NCI-H187 treated with DMSO at 0.1 percent for 48 hours (cell line): ENCODE measurements around the gene QSER1.
"Not testable (repeated sequence)": the region's sequence is repeated elsewhere in the genome, so short reads cannot be mapped to it uniquely, and the experiment has no call there.

ENCODE experiments used
- DNase-seq: peaks from one replicate; lab custom pipeline; 2025; lab: John Stamatoyannopoulos, UW

The QSER1 gene

DNA sequence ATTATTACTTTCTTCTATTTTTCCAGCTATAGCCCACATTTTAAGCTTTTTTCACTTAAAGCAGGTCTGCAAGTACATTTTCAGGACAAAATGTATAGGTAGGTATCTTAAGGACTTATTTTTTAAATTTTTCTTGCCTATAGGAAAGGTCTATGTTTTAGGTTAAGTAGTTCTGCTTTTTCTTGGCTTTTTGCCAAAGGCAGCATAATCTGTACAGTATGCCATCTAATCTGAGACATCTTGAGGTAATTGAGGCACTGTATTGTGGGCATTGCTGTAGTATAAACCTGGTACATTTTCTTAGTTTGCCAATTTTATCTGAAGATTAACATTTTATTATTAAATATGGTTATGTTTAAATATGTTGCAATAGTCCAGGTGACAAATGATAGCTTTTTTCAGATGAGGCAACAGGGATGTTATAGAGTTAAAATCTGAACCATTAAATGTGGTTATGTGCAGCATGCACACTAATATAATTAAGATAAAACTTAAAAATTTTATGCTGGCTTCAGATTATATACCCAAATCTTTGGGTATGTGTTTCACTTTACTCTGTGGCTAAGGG is 42.9 kb downstream of the QSER1 start:
- DNase-seq = no peak

DNA sequence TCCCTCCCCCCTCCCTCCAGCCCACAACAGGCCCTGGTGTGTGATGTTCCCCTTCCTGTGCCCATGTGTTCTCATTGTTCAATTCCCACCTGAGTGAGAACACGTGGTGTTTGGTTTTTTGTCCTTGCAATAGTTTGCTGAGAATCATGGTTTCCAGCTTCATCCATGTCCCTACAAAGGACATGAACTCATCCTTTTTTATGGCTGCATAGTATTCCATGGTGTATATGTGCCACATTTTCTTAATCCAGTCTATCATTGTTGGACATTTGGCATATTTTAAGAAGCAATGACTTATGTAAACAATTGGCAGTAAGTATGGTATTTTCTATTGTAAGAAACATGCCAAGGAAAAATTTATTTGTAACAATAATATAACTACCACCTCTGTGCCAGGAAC is 43.6 kb downstream of the QSER1 start:
- not testable (repeated sequence) for DNase-seq

GRCh38 chr11:32937283-32937682 is 44.7 kb downstream of the QSER1 start:
- DNase-seq = not testable (repeated sequence)

DNA sequence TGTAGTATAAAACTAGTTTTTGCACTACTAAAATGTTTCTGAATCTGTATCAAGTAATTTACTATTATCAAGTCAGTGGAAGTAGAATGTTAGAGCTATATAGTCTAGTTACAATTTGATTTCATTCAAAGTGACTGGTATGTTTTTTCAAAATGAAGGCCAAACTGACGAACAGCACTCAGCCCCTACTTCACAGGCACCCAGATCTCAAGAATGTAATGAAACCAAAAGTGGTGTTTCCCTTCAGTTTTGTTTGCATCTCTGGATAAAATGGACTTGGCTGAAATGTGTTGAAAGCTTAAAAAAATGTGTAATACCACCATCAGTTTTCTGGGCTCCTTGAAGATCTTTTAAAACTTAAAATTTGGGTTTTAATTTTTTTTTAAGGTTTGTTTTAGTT is 46.4 kb downstream of the QSER1 start:
- no peak for DNase-seq

GRCh38 chr11:32939866-32940265 is 47.3 kb downstream of the QSER1 start:
- DNase-seq = no peak

- no peak for DNase-seq
Observed at GRCh38 chr11:32940865-32941264, 48.3 kb downstream of the QSER1 start.

- DNase-seq = no peak
Observed at GRCh38 chr11:32947978-32948377, 55.4 kb downstream of the QSER1 start.

DNA sequence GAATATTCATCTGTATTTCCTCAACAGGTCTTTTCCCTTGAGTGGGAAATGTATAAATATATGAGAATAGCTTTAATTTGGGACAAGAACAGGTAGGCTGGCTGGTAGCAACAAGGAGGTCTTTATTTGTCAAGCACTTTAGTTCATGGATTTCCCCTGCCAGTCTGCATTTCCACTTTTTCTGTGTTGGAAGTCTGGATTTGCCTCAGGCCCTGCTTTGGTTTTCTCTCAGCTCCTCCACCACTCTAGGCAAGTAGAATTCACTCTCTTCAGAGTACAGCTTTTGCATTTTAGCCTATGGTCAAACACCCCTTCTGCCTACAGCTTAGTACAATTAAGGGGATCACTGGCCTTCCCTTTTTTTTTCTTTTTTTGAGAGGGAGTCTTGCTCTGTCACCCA is 57.1 kb downstream of the QSER1 start:
- DNase-seq = no peak

DNA sequence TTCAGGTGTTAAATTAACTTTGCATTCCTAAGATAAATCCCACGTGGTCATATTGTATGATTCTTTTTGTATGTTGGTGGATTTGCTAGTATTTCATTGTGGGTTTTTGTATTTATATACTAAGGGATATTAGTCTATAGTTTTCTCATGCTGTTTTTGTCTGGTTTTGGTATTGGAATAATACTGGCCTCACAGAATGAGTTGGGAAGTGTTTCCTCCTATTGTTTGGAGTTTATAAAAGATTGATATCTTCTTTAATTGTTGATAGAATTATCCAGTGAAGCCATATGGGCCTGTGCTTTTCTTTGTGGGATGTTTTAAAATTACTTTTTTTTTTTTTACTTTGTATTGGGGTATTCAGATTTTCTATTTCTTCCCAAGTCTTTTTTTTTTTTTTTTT is 59.8 kb downstream of the QSER1 start:
- DNase-seq = no peak

GRCh38 chr11:32953700-32954099 is 61.1 kb downstream of the QSER1 start:
- DNase-seq = no peak

GRCh38 chr11:32960553-32961164 is 68.0 kb downstream of the QSER1 start:
- no peak for DNase-seq

DNA sequence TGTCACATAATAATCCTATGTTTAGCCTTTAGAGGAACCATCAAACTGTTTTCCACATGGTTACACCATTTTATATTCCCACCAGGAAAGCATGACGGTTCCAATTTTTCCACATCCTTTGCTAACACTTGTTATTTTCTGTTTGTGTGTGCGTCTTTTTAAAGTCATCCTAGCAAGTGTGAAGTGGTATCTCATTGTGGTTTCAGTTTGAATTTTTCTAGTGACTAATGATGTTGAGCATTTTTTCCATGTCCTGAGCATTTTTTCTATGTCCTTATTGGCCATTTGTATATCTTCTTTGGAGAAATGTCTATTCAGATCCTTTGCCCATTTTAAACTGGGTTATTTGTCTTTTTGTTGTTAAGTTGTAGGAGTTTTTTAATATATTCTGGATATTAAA is 69.4 kb downstream of the QSER1 start:
- no peak for DNase-seq

DNA sequence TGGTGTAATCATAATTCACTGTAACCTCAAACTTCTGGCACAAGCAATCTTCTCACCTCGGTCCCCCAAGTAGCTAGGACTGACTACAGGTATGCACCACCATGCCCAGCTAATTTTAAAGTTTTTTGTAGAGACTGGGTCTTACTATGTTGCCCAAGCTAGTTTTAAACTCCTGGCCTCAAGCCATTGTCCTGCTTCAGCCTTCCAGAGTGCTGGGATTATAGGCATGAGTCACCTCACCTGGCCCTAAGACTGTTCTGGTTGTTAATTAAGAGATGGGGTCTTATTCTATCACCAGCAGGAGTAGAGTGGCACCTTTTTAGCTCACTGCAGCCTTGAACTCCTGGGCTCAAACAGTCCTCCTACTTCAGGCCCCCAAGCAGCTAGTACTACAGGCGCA is 71.1 kb downstream of the QSER1 start:
- no peak for DNase-seq

DNA sequence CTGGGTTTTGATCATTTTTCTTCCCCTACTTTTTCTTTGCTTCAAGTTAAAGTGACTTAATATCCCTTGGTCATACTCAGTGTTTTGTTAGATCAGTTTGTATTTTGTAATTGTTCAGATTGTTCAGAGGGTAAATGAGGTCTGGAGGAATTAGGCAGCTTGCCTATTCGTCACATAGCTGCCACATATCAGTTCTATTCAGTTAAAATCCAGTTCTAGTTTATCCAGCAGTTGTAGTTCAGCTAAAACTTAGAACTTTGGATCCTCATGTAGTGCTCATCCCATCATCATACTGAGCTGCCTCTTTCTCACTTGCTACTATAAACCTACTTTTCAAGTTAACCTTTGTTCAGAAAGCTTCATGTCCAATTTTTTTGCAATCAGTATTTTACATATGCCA is 75.9 kb downstream of the QSER1 start:
- DNase-seq = no peak

- not testable (repeated sequence) for DNase-seq
Observed at GRCh38 chr11:32972233-32972632, 79.6 kb downstream of the QSER1 start.

- no peak for DNase-seq
Observed at GRCh38 chr11:32972781-32973180, 80.2 kb downstream of the QSER1 start.

DNA sequence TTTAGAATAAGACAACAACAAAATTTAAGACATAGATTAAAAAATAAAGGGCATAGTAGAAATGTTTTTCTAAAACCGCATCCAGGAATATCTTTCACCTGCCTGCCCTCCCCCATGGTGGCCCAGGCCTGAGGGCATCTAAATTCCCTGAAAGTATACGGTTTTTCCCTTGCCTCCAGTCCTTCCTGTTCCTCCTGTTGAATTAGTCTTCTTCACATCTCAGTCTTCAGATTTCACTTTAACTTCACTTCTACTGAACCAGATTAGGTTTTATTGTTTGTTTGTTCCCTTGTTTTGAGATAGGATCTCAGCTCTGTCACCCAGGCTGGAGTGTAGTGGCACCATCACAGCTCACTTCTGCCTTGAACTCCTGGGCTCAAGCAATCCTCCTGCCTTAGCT is 90.0 kb downstream of the QSER1 start:
- no peak for DNase-seq

DNA sequence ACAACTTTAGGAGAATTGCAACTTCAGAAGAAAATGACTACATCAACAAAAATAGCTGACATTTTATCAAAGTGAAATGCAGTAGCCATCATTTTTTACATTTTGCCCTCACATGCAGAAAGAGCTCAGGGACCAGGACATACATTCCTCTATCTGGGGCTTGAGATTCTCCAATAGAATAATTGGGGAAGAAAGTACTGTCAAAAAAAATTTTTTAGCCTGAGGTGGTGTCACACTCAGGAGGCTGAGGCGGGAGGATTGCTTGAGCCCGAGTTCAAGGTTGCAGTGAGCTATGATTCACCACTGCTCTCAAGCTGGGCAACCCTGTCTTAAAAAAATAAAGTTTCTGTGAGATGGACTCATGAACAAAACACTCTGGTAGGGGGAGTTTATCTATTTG is 90.9 kb downstream of the QSER1 start:
- DNase-seq = no peak

- no peak for DNase-seq
Observed at GRCh38 chr11:32985600-32985999, 93.0 kb downstream of the QSER1 start.

DNA sequence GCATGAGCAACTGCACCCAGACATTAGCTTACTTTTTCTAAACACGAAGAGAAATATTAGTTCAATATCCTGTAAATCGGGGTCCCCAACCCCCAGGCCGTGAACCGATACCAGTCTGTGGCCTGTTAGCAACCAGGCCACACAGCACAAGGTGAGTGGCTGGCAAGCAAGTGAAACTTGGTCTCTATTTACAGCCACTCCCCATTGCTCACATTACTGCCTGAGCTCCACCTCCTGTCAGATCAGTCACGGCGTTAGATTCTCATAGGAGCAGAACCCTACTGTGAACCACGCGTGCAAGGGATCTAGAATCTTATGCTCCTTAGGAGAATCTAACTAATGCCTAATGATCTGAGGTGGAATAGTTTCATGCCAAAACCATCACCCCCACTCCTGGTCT is 95.2 kb downstream of the QSER1 start:
- no peak for DNase-seq

- no peak for DNase-seq
Observed at GRCh38 chr11:32990481-32990880, 97.9 kb downstream of the QSER1 start.

DNA sequence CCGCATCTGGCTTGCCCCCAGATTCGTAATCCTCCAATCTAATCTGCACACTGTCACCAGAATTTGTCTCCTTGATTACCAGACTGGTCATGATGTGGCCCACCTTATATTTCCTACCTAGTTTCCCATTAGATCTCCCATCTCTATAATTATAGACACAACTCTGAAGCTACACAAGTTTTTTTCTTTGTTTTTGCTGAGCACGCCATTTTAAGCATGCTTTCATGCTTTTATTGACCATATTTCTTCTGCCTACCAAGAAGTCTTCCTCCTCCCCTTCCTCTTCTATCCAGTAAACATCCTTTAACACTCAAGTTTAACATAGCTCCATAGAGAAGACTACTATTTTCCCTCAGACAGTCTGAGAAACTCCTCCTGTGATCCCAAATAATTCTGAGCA is 98.8 kb downstream of the QSER1 start:
- no peak for DNase-seq

GRCh38 chr11:32991898-32992297 is 99.3 kb downstream of the QSER1 start:
- DNase-seq = no peak

GRCh38 chr11:33000181-33000580 is 107.6 kb downstream of the QSER1 start:
- no peak for DNase-seq
